Measurements from ENCODE around the gene MAD1L1.

DNA sequence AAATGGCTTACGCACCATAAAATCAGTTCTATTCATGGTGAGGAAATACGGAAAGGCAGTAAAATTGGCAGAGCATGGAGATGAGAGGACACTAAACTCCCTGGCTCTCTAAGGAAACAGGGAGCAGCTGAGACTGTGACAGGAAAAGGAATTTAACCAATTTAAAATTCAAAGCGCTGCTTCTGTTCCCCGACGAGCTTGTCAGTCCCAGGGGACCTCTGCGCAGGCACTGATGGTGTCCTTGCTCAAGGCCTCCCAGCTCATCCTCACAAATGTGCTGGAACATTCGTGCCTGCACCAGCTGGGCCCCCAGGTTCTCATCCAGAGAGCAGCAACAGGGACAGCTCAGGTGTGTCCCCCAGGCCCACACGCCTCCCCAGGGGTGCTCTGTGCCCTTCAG lies 101.4 kb downstream of the MAD1L1 start:
- TF ChIP-seq, protein P1, sequence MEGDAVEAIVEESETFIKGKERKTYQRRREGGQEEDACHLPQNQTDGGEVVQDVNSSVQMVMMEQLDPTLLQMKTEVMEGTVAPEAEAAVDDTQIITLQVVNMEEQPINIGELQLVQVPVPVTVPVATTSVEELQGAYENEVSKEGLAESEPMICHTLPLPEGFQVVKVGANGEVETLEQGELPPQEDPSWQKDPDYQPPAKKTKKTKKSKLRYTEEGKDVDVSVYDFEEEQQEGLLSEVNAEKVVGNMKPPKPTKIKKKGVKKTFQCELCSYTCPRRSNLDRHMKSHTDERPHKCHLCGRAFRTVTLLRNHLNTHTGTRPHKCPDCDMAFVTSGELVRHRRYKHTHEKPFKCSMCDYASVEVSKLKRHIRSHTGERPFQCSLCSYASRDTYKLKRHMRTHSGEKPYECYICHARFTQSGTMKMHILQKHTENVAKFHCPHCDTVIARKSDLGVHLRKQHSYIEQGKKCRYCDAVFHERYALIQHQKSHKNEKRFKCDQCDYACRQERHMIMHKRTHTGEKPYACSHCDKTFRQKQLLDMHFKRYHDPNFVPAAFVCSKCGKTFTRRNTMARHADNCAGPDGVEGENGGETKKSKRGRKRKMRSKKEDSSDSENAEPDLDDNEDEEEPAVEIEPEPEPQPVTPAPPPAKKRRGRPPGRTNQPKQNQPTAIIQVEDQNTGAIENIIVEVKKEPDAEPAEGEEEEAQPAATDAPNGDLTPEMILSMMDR (IDR thresholded peaks at IDR 0.05; ENCODE audit: extremely low read depth in 1 of 2, insufficient read depth in 1 of 2, low read depth in 1 of 2, low read length in 2 of 2): no peak
- TF ChIP-seq, protein P2, sequence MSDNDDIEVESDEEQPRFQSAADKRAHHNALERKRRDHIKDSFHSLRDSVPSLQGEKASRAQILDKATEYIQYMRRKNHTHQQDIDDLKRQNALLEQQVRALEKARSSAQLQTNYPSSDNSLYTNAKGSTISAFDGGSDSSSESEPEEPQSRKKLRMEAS (IDR thresholded peaks at IDR 0.05; ENCODE audit: insufficient read depth, insufficient read length): no peak
- TF ChIP-seq POLR2A (IDR thresholded peaks at IDR 0.05; ENCODE audit: low read depth, low read length): no peak
- TF ChIP-seq GATA2 (IDR thresholded peaks at IDR 0.05; ENCODE audit: insufficient read depth, insufficient read length, low read depth, low read length): no peak
- no peak for TF ChIP-seq EZH2 (IDR thresholded peaks at IDR 0.05; ENCODE audit: borderline replicate concordance, low read depth, low read length, severe bottlenecking)
- TF ChIP-seq MYC (IDR thresholded peaks at IDR 0.05; ENCODE audit: low read depth, low read length): no peak
- no peak for TF ChIP-seq JUN (IDR thresholded peaks at IDR 0.05; ENCODE audit: borderline replicate concordance, insufficient read depth, insufficient read length, low read depth)
- TF ChIP-seq FOS (IDR thresholded peaks at IDR 0.05; ENCODE audit: borderline replicate concordance, insufficient read depth, low read length): no peak
- TF ChIP-seq POLR2AphosphoS5 (IDR thresholded peaks at IDR 0.05; ENCODE audit: insufficient read depth, low read depth, low read length): no peak
